HTERT RPE-1 (cell line): ENCODE results near the gene DOK6.
"Not testable (repeated sequence)": the region's sequence is repeated elsewhere in the genome, so short reads cannot be mapped to it uniquely, and the experiment has no call there.

Experiments
- in situ Hi-C: fragments of 300-500 bp; cut with MboI; formaldehyde crosslinking; loops from 4 replicates; pipeline ENCODE4 v1.14.3; 2020; ENCODE audit warnings: low sequenced_read_pairs

DOK6 gene

DNA sequence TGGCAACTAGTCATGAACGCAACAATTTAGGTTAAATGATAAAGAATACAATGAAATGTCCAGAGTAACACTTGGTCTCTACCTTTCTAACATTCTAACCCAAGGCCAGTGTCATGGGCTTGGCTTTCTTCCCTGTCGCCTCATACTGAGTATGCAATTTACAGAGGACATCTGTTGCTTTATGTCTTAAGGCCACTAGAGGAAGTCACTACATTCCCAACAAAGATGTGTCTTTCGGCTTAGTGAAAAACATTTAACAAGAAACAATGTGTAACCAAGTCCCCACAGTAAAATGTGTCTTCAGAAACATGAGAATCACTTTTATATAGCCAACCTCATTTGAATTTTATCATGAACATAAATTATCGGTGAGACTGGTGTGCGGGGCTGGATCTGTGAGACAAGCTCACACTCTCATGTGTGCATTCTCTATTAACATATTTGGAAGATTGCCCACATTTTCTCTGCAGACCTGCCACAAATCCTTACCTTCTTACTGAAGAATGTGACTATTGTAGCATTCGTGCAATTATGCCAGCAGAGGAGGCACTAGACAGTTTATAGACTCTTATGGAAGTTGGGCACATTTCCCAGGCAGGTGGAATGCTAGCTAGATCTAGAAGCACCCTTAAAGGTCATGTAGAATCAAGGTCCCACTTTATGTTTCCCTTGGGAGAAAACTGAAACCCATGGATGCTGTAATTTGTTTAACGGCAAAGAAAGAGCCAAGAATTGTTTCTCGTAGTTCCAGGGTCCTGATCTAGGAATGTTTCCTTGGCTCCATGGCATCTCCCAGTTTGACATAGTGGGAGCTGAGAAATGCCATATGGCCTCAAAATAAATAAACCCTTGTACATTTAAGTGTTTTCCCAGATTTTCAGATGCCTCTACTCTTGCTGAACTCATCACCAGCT is 445.2 kb downstream of the DOK6 start:
- in situ Hi-C loops: no loop called here

DNA sequence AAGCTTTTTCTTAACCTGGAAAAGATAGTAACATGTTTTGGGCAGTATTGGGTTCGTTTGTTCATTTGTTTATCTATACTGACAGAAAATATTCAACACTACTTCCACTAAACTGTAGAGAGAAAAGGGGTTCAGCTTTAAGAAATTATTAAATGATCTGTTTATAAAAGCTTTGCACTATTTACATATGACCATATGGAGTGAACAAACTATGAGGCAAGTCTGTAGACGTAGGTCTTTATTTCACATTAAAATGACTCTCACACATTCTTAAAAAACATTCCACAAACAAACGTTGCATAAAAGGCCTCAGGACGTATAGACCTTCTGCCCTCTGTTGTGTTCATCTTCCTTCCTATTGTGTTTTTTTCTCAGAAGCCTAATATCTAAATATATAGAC is 452.4 kb downstream of the DOK6 start:
- in situ Hi-C loops: no loop called here

DNA sequence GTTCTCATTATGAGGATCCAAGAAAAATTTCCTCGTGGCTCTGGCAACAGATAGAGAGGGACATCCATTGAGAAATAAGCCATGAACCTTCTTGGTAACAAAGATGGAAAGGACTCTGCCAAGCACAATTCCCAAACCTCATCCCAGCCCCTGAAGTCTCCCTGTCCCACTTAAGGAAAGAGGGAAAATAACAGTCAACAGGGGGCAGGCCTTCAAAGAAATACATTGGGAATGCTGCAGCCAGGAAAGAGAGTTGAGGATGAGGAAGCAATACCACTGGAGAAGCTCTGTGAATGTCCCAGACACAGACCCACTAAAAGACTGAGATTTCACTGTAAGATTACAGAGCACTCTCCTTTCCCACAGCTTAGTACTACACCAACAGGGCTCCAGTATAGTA is 453.8 kb downstream of the DOK6 start:
- in situ Hi-C loops: no loop called here

DNA sequence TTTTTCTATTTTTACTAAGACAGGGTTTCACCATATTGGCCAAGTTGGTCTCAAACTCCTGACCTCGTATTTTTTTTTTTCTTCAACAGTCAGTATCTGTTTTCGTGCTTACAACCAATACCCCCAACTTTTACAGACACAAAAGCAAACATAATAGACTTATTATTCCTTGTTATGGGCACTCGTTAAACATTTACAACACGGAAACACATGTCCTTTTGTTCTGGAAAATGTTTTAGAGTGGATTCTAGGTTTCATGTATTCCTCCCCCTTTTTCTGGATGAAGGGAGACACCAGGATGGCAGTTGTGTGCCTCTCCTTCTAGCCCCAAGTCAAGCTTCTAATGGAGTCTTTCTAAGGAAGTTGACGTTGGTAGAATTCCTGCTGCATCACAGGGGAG is 458.2 kb downstream of the DOK6 start:
- in situ Hi-C loops: no loop called here

DNA sequence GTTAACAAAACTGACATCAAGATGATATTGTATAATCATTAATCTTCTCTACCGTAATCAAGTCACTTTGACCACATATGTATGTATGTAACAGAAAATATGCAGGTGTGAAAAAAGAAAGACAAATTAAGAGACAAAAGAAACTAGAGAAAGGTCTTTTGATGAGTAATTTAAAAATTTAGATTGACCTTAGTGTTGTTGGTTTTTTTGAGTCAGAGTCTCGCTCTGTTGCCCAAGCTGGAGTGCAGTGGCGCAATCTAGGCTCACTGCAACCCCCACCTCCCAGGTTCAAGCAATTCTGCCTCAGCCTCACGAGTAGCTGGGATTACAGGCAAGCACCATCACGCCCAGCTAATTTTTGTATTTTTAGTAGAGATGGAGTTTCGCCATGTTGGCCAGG is 464.1 kb downstream of the DOK6 start:
- in situ Hi-C loops: not testable (repeated sequence)

DNA sequence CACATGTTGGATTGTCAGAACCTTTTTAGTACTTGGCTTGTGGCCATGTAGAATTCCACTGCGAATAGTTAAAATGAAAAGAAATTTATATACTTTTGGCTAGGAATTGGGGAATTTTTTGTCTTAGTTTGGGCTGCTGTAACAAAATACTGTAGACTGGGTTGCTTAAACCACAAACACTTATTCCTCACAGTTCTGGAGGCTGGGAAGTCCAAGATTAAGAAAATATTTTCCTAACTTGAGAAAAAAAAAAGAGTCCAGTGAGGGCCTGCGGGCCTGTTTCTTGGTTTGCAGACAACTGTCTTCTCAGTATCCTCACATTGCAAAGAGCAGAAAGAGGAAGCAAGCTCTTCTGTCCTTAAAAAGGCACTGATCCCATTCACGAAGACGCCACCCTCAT is 465.1 kb downstream of the DOK6 start:
- in situ Hi-C loops: no loop called here

DNA sequence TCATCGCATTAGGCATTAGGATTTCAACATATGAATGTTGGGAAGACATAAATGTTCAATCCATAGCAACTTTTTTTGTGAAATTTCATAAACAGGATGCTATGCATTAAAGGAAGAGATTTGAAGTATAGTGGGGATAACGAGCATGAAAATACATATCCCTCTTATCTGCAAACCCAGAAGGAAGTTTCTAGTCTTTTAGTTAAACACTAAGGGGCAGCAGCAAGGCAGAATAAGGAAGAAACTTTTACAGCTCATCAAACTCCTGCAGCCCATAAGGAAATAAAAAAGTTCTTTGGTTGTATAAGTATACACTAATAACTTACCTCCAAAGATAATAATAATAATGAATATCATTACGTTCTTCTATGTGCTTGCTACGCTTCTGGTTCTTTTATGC is 465.5 kb downstream of the DOK6 start:
- in situ Hi-C loops: no loop called here

DNA sequence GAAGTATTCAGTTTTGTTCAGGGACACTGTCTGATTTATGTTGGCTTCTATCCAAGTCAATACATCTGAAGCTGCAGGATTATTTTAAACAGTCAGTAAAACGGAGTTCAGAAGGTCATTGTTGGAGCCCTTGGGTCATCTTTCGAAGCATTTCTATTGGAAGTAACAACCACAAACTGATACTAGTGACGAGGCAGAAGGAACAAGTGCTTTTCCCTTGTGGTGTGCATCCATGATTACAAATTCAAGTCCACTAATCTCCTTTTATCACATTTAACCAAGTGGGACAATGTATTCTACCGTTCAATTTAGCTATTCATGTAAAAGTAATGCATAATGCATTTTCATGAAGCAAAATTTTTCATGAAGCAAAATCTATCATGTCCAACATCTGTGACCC is 470.0 kb downstream of the DOK6 start:
- in situ Hi-C loops: no loop called here

DNA sequence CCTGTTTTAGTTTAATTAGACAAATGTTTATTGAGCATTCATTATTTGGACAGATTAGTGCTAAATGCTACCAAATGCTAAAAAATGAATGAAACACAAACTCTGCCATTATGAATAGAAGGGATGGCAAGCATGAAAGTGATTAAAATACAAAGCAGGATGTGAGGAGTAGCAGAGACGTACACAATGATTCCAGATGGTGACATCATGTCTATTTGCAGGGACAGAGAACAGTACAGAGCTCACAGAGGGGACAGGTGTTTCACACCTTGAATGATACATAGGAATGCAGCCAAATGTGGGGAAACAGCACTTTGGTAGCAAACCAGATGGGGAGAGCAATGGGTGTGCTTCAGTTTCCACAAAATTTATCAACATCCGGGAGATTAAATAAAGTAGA is 470.7 kb downstream of the DOK6 start:
- in situ Hi-C loops: no loop called here

DNA sequence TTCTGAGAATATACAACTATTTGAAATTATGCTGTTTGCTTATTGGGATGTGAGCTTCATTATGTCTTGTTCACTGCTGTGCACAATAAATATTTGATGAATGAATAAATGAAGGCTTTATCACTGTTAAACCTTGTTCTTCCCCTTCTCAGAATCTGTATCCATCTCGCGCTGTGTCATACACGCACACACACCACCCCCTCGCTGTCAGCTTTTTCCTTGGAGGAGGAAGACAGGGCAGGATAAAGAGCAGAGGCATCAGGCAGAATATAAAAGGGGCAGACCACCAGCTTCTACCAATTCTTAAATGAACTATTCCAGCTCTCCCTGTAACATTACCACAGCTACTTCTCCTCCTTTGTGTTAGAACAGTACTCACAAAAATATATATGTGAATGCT is 472.0 kb downstream of the DOK6 start:
- in situ Hi-C loops: no loop called here

DNA sequence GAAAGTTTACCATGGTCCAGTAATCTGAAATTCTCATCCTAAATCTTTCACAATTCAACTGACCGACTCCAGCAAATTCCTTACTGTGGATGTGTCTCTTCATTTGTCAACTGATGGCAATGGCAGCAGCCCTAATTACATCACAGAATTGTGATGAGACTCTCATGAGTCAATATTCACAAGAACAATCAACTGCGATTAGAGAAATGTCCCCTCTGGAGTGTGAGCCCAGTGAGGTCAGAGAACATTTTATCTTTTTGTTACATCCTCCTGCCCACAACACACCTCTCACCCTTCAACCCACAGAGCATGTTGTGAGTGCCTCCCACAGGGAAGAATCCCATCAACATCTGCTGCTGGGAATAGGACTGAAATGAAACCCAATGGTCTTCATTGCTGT is 473.4 kb downstream of the DOK6 start:
- in situ Hi-C loops: no loop called here

DNA sequence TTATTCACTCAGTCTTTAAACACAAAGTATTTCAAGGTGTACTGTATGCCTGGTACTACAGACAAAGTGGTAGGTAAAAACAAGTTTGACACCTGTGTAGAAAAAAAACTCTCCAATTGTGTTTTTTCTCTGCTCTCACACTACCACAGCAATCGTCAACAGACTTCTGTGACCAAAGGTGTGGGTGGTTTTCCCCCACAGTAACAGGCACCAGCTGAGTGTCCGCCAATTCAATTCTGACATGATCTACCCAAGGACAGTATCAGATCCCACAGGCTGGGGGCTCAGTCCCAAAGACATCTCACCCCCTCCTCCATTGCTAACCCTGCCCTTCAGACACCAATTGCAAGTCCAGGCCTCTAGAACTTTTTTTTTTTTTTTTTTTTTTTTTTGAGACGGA is 475.8 kb downstream of the DOK6 start:
- in situ Hi-C loops: no loop called here

DNA sequence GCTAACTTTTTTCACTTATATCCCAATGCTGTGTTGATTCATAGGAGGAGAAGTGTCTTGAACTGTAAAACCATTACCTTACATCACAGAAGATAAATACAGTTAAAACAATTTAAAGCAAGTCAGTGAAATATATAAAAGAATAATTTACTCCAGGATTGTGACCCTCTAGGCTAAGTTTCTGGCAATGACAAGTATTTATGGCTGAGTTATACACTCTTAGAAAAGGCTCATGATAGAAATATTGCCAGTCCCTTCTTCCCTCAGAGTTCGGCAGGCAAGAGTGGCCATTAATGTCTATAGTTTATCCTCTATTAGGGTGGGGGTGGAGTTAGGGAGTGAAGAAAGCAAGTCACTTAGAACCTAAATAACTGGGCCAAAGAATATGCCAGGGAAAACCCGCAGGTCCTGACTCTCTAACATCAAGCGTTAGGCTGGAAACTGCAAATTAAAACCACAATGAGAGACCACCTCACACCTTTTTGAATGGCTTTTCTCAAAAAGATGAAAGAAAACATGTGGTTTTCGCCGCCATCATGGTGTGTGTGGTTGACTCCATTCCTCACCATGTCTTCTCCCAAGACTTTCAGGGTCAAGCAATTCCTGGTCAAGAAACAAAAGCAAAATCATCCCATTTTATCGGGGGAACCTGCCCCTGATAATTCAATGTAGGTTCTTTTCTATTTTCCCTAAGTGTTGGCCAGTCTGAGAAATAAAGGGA is 477.7 kb downstream of the DOK6 start:
- in situ Hi-C loops: no loop called here

DNA sequence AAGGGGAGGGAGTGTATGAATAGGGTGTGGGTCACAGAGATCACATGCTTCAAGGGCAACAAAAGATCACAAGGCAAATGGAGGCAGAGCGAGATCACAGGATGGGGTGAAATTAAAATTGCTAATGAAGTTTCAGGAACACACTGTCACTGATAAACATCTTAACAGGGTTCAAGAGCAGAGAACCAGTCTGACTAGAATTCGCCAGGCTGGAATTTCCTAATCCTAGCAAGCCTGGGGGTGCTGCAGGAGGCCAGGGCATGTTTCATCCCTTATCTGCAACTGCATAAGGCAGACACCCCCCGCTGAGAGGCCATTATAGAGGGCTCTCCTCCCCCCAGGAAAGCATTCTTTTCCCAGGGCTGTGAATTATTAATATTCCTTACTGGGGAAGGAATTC is 478.4 kb downstream of the DOK6 start:
- in situ Hi-C loops: not testable (repeated sequence)

DNA sequence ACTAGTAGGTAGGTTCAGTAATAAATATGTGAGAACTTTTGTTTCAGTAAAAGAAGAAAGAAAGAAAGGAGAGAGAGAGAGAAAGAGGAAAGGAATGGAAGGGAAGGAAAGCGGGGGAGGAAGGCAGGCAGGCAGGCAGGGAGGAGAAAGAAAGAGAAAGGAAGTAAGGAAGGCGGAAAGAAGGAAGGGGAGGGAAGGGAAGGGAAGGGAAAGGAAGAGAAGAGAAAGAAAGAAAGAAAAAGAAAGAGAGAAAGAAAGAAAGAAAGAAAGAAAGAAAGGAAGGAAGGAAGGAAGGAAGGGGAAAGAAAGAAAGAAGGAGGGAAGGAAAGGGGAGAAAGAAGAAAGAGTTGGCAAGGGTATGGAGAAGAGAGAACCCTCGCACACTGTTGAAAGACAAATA is 479.4 kb downstream of the DOK6 start:
- in situ Hi-C loops: no loop called here

DNA sequence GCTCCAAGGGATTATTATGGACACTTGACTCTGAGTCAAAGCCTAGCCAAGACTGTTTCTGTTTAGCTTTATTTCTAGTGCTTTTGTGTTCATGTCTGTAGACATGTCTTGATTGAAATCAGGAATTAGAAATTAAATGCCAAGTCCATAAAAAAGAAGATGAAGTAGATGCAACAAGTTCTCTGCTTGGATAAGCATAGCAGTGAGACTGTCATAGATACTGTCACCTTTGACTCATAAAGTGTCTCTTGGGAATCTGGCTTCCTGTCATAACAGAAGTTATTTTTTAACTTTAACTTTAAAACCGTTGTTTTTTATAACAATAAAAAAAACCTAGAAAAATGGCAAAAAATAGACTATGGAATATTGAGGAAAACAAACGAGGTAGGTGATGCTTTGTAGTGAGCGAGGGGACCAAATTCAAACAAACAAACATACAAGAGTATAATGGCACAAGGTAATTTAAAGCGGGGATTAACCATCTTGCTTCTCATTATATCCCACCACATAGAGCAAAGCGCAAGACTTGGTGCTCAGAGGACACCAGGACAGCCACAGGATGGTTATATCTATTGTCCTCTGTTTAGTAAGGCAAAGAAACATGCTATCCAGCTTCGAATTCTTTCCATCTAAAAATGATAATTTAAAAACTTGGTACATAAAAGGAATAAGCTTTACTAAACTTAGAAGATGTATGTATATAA is 482.4 kb downstream of the DOK6 start:
- in situ Hi-C loops: no loop called here

DNA sequence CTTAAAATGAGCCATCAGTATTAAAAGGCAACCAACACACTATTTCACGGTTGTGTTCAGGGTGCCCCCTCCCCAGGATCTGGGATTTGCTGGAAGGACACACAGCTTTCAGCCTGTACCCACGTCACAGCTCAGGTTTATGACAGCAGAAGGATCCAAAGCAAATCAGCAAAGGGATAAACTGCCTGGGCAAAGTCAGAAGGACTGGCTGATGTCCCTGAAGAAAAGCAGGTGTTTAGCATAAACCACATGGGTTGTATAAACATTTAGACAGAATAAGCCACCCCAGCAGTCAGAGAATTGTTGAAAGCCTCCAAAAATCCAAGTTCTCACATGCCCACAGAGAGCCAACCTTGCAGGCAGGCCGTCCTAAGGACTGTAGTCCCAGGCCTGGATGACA is 483.1 kb downstream of the DOK6 start:
- in situ Hi-C loops: no loop called here

DNA sequence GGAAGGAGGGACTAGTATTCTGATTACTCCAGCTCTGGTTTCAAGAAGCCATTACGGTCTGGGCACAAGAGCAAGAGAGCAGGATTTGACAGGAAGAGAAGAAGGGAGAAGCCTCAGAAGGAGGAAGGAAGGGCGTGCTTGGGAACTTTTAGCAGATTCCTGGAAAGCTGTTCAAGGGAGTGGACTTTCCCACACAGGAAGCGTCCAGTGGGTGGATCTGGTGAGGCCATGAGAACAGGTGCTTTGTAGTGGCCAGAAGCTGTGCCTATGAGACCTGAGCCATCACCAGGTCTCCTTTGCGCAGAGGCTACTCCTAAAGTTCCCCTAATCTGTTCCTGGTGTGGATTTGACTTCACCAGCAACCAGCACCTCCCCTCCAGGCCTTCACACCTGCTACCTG is 484.7 kb downstream of the DOK6 start:
- in situ Hi-C loops: no loop called here

DNA sequence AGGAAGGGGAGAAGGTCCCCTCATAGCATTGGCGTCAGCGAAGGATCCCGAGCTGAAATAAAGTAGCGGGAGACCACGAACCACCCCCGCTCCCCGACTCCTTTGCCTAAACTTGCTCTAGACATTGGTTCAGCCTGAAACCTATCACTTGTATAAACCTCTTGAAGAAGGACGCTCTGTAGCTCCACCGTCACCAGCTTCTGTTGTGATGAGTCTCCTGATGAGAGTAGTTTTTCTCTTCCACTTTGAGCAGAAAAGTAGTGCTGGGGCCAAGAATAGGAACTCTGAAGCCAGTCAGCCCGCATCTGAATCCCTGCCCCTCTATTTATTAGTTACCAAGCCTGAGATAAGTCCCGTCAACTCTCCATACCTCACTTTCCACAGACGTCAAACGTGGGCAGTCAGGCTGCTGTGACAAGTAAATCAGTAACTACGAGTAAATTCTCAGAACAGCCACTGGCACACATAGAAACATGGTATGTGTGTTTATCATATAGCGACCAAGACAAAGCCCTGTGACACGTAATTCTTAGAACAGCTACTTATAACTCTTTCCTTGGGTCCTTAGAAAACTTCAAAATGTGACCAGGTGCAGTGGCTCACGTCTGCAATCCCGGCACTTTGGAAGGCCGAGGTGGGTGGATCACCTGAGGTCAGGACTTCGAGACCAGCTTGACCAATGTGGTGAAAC is 485.3 kb downstream of the DOK6 start:
- in situ Hi-C loops: no loop called here

DNA sequence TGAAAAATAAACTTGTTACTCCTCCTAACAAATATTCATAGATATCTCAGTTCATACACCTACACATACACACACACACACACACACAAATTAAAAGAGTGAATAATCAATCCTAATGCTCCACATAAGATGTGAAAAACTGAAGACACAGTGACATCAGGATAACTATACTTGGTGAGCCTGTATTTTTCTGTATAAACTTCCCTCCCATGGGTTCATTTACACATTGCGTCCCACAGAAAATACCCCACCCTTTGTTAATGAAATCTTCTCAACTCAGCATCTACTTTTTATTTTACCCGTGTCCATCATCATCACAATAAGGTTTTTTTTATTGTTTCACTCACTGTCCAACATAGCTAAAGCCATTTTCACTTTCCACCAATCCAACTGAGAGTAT is 486.6 kb downstream of the DOK6 start:
- in situ Hi-C loops: no loop called here

DNA sequence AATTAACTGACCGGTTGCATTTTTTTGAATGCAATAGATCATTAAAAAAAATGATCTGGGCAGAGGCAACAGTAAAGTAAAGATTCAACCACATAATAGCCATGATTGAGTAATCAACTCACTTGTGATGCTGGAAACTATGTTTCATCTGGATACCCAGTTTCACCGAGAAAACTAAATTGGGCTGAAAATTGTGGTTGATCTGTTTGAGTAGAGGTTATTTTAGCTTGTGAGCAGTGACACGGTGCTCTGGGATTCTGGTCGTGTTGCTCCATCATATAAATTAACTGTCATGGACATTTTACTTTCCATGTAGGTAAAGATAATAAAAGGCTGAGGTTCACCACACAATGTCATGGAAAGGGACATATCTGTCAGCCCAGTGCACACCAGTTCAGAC is 488.3 kb downstream of the DOK6 start:
- in situ Hi-C loops: no loop called here
